ENCODE results near the gene MOSMO.

The MOSMO gene

GRCh38 chr16:22007509-22008214 is at the start of gene MOSMO:
TSS of gene MOSMO (plus strand) at chr16:22008111. CDS start at chr16:22008302, 191 bp downstream.
- DNase-seq (ENCODE audit: low read depth in 2 of 2), result peak; percentile 53 to 58

- DNase-seq (ENCODE audit: low read depth in 2 of 2), result no peak
These were observed 48.9 kb upstream of the MOSMO start for GRCh38 chr16:21959050-21959449.

- no peak for DNase-seq (ENCODE audit: low read depth in 2 of 2)
These were observed 45.4 kb upstream of the MOSMO start for GRCh38 chr16:21962475-21962874.

GRCh38 chr16:21963887-21964286 is 44.0 kb upstream of the MOSMO start:
- DNase-seq (ENCODE audit: low read depth in 2 of 2), result no peak

GRCh38 chr16:21964353-21964752 is 43.6 kb upstream of the MOSMO start:
- no peak for DNase-seq (ENCODE audit: low read depth in 2 of 2)

- DNase-seq (ENCODE audit: low read depth in 2 of 2), result no peak
These were observed 36.1 kb upstream of the MOSMO start for GRCh38 chr16:21971856-21972255.

GRCh38 chr16:21973945-21974344 is 34.0 kb upstream of the MOSMO start:
- no peak for DNase-seq (ENCODE audit: low read depth in 2 of 2)

- DNase-seq (ENCODE audit: low read depth in 2 of 2), result no peak
These were observed 27.9 kb upstream of the MOSMO start for GRCh38 chr16:21980032-21980431.

- DNase-seq (ENCODE audit: low read depth in 2 of 2), result no peak
These were observed 25.8 kb upstream of the MOSMO start for GRCh38 chr16:21982108-21982507.

GRCh38 chr16:21984062-21984461 is 23.8 kb upstream of the MOSMO start:
- no peak for DNase-seq (ENCODE audit: low read depth in 2 of 2)

GRCh38 chr16:21985524-21985923 is 22.4 kb upstream of the MOSMO start:
- no peak for DNase-seq (ENCODE audit: low read depth in 2 of 2)

GRCh38 chr16:21986692-21987246 is 21.1 kb upstream of the MOSMO start:
- no peak for DNase-seq (ENCODE audit: low read depth in 2 of 2)

- DNase-seq (ENCODE audit: low read depth in 2 of 2), result no peak
These were observed 20.4 kb upstream of the MOSMO start for GRCh38 chr16:21987498-21987897.

- no peak for DNase-seq (ENCODE audit: low read depth in 2 of 2)
These were observed 18.8 kb upstream of the MOSMO start for GRCh38 chr16:21989133-21989532.

GRCh38 chr16:21989751-21990150 is 18.2 kb upstream of the MOSMO start:
- DNase-seq (ENCODE audit: low read depth in 2 of 2), result no peak

GRCh38 chr16:21990381-21990944 is 17.4 kb upstream of the MOSMO start:
- no peak for DNase-seq (ENCODE audit: low read depth in 2 of 2)

GRCh38 chr16:21991621-21992020 is 16.3 kb upstream of the MOSMO start:
- no peak for DNase-seq (ENCODE audit: low read depth in 2 of 2)

- DNase-seq (ENCODE audit: low read depth in 2 of 2), result no peak
These were observed 12.9 kb upstream of the MOSMO start for GRCh38 chr16:21994856-21995465.

GRCh38 chr16:21996923-21997696 is 10.8 kb upstream of the MOSMO start:
- DNase-seq (ENCODE audit: low read depth in 2 of 2), result no peak

- DNase-seq (ENCODE audit: low read depth in 2 of 2), result no peak
These were observed 10.0 kb upstream of the MOSMO start for GRCh38 chr16:21997697-21998480.

GRCh38 chr16:22001591-22001990 is 6.3 kb upstream of the MOSMO start:
- DNase-seq (ENCODE audit: low read depth in 2 of 2), result no peak
